HG02571 (cell line): ENCODE data around the gene SNUPN.
"Not testable (repeated sequence)": the region's sequence is repeated elsewhere in the genome, so short reads cannot be mapped to it uniquely, and the experiment has no call there.

Experiments
- ATAC-seq: cut with Tn5 transposase; IDR thresholded peaks from one replicate; pipeline ENCODE4 v1.9.1; 2021; ENCODE audit warnings: mild to moderate bottlenecking, moderate library complexity; ENCODE audit not compliant: unreplicated experiment

SNUPN gene

GRCh38 chr15:75637245-75638009 lies 11.9 kb upstream of the SNUPN start:
- no peak for ATAC-seq

DNA sequence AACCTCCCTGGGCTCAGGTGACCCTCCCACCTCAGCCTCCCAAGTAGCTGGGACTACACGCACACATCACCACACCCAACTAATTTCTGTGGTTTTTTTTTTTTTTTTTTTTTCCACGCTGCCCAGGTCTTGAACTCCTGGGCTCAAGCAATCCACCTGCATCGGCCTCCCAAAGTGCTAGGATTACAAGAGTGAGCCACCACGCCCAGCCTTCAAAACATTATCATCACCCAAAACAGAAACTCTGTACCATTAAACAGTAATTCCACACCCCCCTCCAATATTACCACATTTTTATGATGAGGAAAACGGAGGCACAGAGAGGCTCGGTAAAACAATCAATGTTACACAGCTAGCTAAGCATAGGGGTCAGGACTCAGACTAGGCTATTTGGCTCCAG lies 10.5 kb upstream of the SNUPN start:
- ATAC-seq = no peak

- not testable (repeated sequence) for ATAC-seq
Measured at GRCh38 chr15:75633922-75634321, 8.4 kb upstream of the SNUPN start.

DNA sequence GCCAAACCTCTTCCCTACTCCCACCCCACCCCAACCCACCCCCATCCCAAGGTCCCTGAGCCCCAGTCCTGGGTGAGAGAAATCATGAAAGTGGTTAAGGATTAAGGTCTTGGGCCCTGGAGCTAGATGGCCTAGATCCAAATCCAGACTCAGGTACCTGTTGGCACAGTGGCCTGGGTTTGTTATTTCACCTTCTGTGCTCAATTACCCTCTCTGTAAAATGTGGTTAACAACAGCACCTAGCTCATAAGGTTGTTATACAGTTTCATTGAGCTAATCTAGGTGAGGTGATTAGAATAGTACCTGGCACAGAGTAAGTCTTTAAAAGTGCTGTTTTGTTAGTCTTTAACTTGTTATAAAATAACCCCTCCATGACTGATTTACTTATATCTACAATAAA lies 6.4 kb upstream of the SNUPN start:
- no peak for ATAC-seq

- no peak for ATAC-seq
Measured at GRCh38 chr15:75622505-75622904, 3.0 kb downstream of the SNUPN start.

GRCh38 chr15:75620841-75621391 lies 4.6 kb downstream of the SNUPN start:
- no peak for ATAC-seq

DNA sequence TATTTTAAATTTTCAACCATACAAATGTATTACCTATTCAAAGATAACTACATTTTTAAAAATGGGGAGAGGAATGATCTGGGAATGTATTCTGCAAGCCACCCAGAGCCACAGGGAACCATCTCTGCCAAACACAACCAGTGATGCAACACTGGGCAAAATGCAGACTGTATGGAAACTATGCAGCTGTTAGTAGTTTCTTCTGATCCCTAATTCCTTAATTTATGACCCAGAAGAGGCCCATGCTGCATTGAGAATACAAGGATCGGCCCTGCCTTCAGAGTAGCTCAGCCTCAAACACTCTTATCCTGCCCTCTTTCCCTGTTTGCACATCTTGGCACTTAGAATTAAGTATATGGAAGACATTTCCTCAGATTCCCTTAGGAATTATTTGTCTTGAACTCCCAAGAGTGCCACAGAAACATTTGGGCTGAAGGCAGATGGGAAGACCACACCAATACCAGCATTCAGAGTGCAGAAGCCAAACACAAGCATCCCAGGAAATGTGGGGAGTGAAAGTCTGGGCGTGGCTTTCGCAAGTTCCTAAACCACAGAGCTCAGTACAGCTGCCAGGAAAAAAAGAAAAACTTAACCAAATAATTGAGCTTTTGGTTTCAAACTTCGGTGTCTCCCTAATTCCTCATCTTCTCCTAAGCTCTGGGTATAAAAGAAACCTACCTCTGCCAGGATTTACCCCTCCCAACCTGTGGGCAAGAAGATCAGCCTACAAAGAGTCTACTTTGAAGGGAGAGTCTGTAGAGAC lies 5.3 kb downstream of the SNUPN start:
- ATAC-seq = no peak

GRCh38 chr15:75616766-75617165 lies 8.8 kb downstream of the SNUPN start:
- ATAC-seq = no peak

- no peak for ATAC-seq
Measured at GRCh38 chr15:75606711-75607699, 18.5 kb downstream of the SNUPN start.

DNA sequence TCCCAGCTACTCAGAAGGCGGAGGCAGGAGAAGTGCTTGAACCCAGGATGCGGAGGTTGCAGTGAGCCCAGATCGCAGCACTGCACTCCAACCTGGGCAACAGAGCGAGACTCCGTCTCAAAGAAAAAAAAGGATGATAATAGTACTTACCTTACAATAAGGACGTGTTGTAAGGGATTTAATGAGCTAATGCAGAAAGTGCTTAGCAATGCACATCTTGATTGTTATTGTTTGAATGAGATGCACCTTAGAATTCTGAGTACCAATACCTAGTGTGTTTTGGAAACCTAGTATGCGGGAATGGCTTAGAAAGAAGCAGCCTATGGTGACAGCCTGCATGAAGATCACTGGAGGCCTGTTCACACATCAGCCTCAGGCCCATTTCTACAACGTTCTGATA lies 19.5 kb downstream of the SNUPN start:
- ATAC-seq = no peak

GRCh38 chr15:75599401-75599800 lies 26.1 kb downstream of the SNUPN start:
- ATAC-seq = no peak

- no peak for ATAC-seq
Measured at GRCh38 chr15:75598361-75598760, 27.2 kb downstream of the SNUPN start.

- ATAC-seq = no peak
Measured at GRCh38 chr15:75597667-75598341, 27.7 kb downstream of the SNUPN start.

- ATAC-seq = no peak
Measured at GRCh38 chr15:75596703-75597345, 28.7 kb downstream of the SNUPN start.

- ATAC-seq = no peak
Measured at GRCh38 chr15:75594276-75594675, 31.2 kb downstream of the SNUPN start.

GRCh38 chr15:75591655-75592364 lies 33.7 kb downstream of the SNUPN start:
- no peak for ATAC-seq

DNA sequence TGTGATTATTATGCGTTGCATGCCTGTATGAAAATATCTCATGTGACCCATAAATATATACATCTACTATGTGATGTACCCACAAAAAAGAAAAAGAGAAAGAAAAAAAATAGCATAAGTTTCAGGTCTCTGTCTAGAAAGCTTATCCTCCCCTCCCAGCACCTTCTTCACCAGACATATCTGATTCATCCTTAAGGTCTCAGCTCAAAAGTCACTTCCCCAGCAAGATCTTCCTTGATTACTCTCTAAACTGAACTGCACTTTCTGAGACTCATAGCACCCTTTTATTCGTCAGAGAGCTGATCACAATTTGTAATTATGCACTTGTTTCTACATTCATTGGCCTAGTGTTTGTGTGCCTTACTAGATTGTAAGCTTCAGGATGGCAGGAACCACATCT lies 35.3 kb downstream of the SNUPN start:
- no peak for ATAC-seq

DNA sequence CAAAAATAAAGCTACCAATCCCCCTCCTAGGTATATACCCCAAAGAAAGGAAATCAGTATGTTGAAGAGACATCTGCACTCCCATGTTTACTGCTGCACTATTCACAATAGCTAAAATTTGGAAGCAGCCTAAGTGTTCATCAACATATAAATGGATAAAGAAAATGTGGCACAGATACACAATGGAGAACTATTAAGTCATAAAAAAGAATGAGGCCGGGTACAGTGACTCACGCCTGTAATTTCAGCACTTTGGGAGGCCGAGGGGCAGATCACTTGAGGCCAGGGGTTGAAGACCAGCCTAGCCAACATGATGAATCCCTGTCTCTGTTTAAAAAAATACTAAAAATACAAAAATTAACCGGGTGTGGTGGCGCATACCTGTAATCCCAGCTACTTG lies 36.5 kb downstream of the SNUPN start:
- ATAC-seq = no peak

DNA sequence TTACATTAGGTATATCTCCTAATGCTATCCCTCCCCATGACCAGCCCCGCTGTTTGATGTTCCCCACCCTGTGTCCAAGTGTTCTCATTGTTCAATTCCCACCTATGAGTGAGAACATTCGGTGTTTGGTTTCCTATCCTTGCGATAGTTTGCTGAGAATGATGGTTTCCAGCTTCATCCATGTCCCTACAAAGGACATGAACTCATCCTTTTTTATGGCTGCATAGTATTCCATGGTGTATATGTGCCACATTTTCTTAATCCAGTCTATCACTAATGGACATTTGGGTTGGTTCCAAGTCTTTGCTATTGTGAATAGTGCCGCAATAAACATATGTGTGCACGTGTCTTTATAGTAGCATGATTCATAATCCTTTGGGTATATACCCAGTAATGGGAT lies 39.1 kb downstream of the SNUPN start:
- not testable (repeated sequence) for ATAC-seq
